Measurements from ENCODE around the gene ALCAM.

ALCAM gene

DNA sequence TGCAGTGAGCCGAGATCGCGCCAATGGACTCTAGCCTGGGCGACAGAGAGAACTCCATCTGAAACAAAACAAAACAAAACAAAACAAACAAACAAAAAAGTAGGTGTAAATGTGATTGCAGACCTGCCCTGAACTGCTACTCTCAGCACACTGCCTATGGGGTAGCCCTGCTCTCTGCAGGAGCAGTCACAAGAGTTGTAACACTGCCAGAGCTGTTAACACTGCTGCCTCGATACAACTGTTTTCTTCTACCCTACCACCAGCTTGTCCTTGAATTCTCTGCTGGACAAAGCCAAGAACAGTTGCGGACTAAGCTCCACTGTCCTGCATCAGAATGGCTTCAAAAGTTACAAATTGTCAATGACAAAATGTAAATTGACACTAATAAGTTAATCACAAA, 89.3 kb downstream of the ALCAM start:
- TF ChIP-seq SIN3A (IDR thresholded peaks at IDR 0.05; ENCODE audit: borderline replicate concordance, insufficient read depth, low read length) (no peak), TAF1 (IDR thresholded peaks at IDR 0.05; ENCODE audit: borderline replicate concordance, insufficient read depth, low read length) (no peak), FOXP2 (optimal IDR thresholded peaks at IDR 0.05; ENCODE audit: borderline replicate concordance, extremely low read depth, extremely low read length, insufficient read depth) (no peak), POLR2AphosphoS5 (IDR thresholded peaks at IDR 0.05; ENCODE audit: low read depth, low read length) (no peak)
- TF ChIP-seq, protein P1, sequence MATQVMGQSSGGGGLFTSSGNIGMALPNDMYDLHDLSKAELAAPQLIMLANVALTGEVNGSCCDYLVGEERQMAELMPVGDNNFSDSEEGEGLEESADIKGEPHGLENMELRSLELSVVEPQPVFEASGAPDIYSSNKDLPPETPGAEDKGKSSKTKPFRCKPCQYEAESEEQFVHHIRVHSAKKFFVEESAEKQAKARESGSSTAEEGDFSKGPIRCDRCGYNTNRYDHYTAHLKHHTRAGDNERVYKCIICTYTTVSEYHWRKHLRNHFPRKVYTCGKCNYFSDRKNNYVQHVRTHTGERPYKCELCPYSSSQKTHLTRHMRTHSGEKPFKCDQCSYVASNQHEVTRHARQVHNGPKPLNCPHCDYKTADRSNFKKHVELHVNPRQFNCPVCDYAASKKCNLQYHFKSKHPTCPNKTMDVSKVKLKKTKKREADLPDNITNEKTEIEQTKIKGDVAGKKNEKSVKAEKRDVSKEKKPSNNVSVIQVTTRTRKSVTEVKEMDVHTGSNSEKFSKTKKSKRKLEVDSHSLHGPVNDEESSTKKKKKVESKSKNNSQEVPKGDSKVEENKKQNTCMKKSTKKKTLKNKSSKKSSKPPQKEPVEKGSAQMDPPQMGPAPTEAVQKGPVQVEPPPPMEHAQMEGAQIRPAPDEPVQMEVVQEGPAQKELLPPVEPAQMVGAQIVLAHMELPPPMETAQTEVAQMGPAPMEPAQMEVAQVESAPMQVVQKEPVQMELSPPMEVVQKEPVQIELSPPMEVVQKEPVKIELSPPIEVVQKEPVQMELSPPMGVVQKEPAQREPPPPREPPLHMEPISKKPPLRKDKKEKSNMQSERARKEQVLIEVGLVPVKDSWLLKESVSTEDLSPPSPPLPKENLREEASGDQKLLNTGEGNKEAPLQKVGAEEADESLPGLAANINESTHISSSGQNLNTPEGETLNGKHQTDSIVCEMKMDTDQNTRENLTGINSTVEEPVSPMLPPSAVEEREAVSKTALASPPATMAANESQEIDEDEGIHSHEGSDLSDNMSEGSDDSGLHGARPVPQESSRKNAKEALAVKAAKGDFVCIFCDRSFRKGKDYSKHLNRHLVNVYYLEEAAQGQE (IDR thresholded peaks at IDR 0.05; ENCODE audit: insufficient read depth in 1 of 2, low read depth in 2 of 2, low read length in 2 of 2): no peak

DNA sequence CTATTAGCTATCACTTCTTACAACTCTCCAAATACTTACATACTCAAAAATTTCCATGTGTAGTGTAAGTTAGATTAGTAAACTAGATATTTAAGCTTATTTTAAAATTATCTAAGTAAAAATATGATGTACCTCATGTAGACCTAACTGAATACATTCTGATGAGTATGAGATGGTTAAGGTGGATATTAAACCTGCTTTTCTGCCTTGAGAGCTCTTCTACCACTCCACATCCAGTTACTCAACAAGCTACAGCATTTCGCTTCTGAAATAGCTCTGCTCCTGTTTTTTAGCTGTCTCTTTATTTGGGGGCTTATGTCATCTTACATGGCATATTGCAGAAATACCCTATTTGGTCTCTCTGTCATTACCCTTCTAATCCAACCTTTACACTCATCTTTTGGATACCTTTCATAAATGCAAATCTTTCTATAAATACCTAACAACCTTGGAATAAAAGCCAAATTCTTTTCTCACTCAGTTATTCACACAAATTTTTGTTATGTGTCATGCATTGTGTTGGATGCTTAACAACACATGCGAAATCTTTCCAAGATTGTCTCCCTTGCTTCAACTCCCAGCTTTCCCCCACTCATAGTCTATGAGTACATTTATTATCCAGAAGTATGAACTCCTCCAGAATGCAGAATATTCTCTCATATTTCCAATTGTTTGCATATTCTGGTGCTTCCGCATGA, 92.0 kb downstream of the ALCAM start:
- TF ChIP-seq POLR2AphosphoS5 (IDR thresholded peaks at IDR 0.05; ENCODE audit: low read depth, low read length) (no peak), SIN3A (IDR thresholded peaks at IDR 0.05; ENCODE audit: borderline replicate concordance, insufficient read depth, low read length) (no peak), TAF1 (IDR thresholded peaks at IDR 0.05; ENCODE audit: borderline replicate concordance, insufficient read depth, low read length) (no peak), FOXP2 (optimal IDR thresholded peaks at IDR 0.05; ENCODE audit: borderline replicate concordance, extremely low read depth, extremely low read length, insufficient read depth) (no peak)
- TF ChIP-seq, protein P1 (IDR thresholded peaks at IDR 0.05; ENCODE audit: insufficient read depth in 1 of 2, low read depth in 2 of 2, low read length in 2 of 2): no peak

DNA sequence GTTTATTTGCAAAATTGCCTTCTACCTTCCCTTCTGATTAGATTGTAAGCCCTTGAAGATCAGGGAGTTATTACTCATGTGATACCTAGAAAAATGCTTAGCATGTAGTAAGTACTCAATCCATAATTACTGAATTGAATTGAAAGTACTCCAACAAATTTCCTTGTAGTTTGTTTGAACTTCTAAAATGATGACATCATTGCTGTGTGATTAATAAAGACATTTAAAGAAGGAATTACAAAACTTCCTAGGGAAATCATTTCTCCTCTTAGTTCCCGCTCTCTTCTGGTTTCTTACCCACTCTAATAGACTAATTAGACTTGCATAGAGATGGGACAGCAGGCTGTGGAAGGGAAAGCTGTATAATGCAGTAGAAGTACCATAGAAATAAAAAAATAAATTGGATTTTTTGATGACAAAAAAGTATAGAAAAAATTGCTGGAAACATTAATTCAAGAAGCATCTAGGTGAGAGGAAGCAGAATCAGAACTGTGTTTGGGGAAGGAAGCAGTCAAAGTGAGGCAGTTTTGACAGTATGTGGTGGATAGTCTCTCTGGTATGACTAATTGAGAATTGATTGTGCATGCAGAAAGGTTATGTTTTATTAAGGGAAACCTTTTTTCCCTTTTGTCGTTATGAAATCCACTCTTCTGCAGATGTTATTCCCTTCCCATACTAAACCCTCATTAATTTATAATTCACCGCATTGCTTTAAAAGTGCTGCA, 93.0 kb downstream of the ALCAM start:
- no peak for TF ChIP-seq POLR2AphosphoS5 (IDR thresholded peaks at IDR 0.05; ENCODE audit: low read depth, low read length)
- no peak for TF ChIP-seq TAF1 (IDR thresholded peaks at IDR 0.05; ENCODE audit: borderline replicate concordance, insufficient read depth, low read length)
- TF ChIP-seq, protein P1 (IDR thresholded peaks at IDR 0.05; ENCODE audit: insufficient read depth in 1 of 2, low read depth in 2 of 2, low read length in 2 of 2): no peak
- TF ChIP-seq FOXP2 (optimal IDR thresholded peaks at IDR 0.05; ENCODE audit: borderline replicate concordance, extremely low read depth, extremely low read length, insufficient read depth): no peak
- no peak for TF ChIP-seq SIN3A (IDR thresholded peaks at IDR 0.05; ENCODE audit: borderline replicate concordance, insufficient read depth, low read length)

DNA sequence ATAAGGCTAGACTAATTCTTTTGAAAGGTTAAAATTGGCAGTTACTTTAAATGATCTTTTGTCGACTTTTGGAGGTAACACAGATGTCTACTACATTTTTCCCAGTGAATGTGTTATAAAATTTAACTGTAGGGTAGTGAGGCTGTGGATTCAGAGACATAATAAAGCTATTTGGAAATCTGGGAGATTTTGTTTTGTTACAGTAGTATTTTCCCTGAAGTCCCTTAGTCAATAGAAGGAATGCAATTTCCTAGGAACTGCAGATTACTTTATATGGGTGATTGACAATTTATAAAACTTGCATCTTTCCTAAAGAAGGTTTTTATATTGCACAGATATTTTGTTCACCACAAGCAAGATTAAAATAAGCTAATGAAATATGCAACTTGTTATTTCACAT, 96.9 kb downstream of the ALCAM start:
- TF ChIP-seq TAF1 (IDR thresholded peaks at IDR 0.05; ENCODE audit: borderline replicate concordance, insufficient read depth, low read length) (no peak), POLR2AphosphoS5 (IDR thresholded peaks at IDR 0.05; ENCODE audit: low read depth, low read length) (no peak), SIN3A (IDR thresholded peaks at IDR 0.05; ENCODE audit: borderline replicate concordance, insufficient read depth, low read length) (no peak), FOXP2 (optimal IDR thresholded peaks at IDR 0.05; ENCODE audit: borderline replicate concordance, extremely low read depth, extremely low read length, insufficient read depth) (no peak)
- TF ChIP-seq, protein P1 (IDR thresholded peaks at IDR 0.05; ENCODE audit: insufficient read depth in 1 of 2, low read depth in 2 of 2, low read length in 2 of 2): no peak
